ENCODE data around the gene CPNE5.

Gene CPNE5

DNA sequence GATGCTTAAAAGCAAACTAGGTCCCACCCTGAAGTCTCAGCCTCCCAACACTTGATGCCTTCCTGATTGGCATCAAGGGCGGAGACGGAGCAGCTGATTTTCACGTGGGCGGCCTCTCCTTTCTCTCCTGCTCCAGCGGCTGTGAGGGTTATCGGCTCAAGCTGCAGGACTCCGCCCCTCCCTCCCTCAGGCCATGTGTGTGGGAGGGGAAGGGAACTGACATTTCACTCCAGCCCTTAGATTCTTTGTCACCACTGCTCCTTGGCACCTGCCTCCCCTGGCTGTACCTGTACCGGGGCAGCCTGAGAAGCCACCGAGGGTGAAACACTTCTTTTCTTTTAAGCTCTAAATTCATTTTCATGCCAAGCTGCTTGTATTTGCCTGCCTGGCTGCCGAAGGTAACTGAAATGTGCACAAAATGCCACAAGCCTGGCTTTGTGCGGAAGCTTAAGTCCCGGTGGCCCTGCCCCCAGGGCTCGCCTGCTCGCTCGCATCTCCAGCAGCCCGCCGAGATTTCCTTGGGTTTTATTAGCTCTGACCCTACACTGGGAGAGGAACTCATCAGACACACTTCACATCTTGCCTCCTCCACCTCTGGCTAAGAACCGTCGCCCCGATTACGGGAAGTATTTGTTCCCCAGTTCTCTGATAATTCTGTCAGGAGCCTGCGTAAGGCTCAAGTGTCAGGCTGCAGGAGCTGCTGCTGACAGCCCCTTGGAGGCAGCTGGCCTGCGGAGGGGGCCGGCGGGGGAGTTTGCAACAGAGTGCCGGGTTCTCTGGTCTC lies 9.6 kb upstream of the CPNE5 start:
- no peak for DNase-seq (ENCODE audit: low read depth)
- no peak for TF ChIP-seq CTCF (IDR thresholded peaks at IDR 0.05; ENCODE audit: insufficient read depth, low read depth, low read length, missing control alignments)
- H3K4me3 ChIP-seq (ENCODE audit: low read depth, low read length): no peak overlapping the region

- no peak overlapping the region for H3K4me3 ChIP-seq (ENCODE audit: low read depth, low read length)
- DNase-seq (ENCODE audit: low read depth): no peak
- TF ChIP-seq CTCF (IDR thresholded peaks at IDR 0.05; ENCODE audit: insufficient read depth, low read depth, low read length, missing control alignments): no peak
These were observed 8.7 kb upstream of the CPNE5 start for GRCh38 chr6:36847991-36848390.

- no peak for DNase-seq (ENCODE audit: low read depth)
- no peak for TF ChIP-seq CTCF (IDR thresholded peaks at IDR 0.05; ENCODE audit: insufficient read depth, low read depth, low read length, missing control alignments)
- no peak overlapping the region for H3K4me3 ChIP-seq (ENCODE audit: low read depth, low read length)
These were observed 7.9 kb upstream of the CPNE5 start for GRCh38 chr6:36847152-36847551.

DNA sequence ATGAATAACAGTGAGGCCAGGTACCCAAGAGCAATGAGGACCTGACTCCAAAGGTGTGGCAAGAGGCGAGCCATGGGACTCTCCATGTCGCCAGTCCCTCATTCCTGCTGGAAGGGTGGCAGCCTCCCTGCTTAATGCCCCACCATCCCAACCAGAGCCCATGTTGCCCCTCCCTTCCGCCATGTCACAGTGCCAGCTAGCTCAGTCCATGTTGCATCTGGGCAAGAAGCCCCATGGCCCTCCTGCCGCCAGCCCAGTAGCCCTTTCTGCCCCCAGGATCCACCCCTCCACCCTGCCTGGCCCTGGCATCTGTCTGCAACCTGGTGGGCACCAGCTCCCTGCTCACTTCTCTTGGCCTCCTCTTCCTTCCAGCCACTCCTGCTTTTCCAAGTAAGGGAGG lies 6.0 kb upstream of the CPNE5 start:
- no peak for TF ChIP-seq CTCF (IDR thresholded peaks at IDR 0.05; ENCODE audit: insufficient read depth, low read depth, low read length, missing control alignments)

DNA sequence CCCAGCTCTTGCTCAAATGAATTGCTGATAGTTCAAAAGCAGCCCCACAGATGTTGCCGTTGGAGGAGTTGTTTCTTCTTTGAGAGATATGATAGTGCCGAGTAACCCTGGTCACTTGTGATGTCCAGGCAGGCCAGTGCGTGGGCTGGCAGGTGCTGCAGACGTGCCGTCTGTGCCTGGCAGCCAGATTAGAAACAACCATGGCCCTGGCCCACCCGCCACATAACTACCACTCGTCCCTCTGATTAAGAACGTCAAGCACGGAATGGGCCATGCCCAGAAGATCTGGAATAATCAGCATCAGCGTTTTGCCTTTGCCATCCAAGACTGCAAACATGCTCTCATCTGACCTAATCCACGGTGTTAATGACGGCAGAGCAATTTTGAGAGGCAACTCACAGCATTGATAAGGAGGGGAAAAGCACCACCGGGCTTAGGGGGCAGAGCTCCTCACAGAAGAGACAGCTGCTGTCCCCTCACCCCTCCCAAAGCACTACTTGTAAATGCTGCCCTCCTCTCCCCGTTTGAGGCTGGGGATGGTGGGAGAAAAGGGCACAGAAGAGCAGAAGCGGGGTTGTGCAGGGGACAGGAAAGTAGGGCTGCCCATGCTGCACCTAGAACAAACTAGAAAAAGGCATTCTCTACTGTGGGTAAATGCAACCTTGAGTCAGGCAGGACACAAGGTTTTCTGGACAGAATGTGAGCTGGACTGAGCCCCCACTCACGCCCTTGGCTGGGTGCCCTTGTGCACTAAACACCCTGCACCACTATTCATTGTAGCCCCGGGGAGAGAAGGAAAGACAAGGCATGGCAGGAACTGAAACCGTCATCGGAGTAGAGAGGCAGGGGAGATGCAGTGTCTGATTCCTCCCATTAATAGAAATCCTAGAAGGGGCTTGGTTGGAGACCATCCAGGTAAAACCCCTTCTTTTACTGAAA lies 5.3 kb upstream of the CPNE5 start:
- no peak for DNase-seq (ENCODE audit: low read depth)
- no peak overlapping the region for H3K4me3 ChIP-seq (ENCODE audit: low read depth, low read length)
- TF ChIP-seq CTCF (IDR thresholded peaks at IDR 0.05; ENCODE audit: insufficient read depth, low read depth, low read length, missing control alignments): no peak

More for the DNA sequence above, 6.0 kb upstream of the CPNE5 start:
- DNase-seq (ENCODE audit: low read depth): no peak
- no peak overlapping the region for H3K4me3 ChIP-seq (ENCODE audit: low read depth, low read length)

GRCh38 chr6:36843170-36843569 lies 3.9 kb upstream of the CPNE5 start:
- H3K4me3 ChIP-seq (ENCODE audit: low read depth, low read length): no peak overlapping the region
- TF ChIP-seq CTCF (IDR thresholded peaks at IDR 0.05; ENCODE audit: insufficient read depth, low read depth, low read length, missing control alignments): no peak
- no peak for DNase-seq (ENCODE audit: low read depth)

All from GM12865 (cell line).